Loucy (cell line): ENCODE measurements around the gene PIAS3.

Source experiments
- EZH2phosphoT487 ChIP-seq: fragments of 200-600 bp; IDR thresholded peaks from 2 replicates; pipeline ENCODE4 v1.6.1; 2018; ENCODE audit warnings: antibody characterized with exemption, mild to moderate bottlenecking, moderate library complexity, borderline replicate concordance
- TF ChIP-seq, protein P1 (sequence below): fragments of 200-600 bp; sonication (generic); conservative IDR thresholded peaks from 2 replicates; pipeline ENCODE4 v1.5.1; 2014; ENCODE audit warnings: mild to moderate bottlenecking, antibody characterized with exemption, low read length

GRCh38 chr1:145879775-145880174 is 20.9 kb upstream of the PIAS3 start:
- TF ChIP-seq, protein P1, sequence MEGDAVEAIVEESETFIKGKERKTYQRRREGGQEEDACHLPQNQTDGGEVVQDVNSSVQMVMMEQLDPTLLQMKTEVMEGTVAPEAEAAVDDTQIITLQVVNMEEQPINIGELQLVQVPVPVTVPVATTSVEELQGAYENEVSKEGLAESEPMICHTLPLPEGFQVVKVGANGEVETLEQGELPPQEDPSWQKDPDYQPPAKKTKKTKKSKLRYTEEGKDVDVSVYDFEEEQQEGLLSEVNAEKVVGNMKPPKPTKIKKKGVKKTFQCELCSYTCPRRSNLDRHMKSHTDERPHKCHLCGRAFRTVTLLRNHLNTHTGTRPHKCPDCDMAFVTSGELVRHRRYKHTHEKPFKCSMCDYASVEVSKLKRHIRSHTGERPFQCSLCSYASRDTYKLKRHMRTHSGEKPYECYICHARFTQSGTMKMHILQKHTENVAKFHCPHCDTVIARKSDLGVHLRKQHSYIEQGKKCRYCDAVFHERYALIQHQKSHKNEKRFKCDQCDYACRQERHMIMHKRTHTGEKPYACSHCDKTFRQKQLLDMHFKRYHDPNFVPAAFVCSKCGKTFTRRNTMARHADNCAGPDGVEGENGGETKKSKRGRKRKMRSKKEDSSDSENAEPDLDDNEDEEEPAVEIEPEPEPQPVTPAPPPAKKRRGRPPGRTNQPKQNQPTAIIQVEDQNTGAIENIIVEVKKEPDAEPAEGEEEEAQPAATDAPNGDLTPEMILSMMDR: no peak
- no peak for TF ChIP-seq EZH2phosphoT487
